H9 (cell line): ENCODE results near the gene NUP43. TPM values are rescaled to one million over a fixed set of nuclear protein-coding genes. Genes with fewer than 3 reads are reported as not detected.

Experiments used
- DNase-seq: peaks from one replicate; pipeline ENCODE4 v3.0.0-alpha.2; 2017
- H2AFZ ChIP-seq: one replicate; pipeline ENCODE4 v1.6.1; 2013; ENCODE audit warnings: mild to moderate bottlenecking, low read length, control low read depth, moderate library complexity
- H2AK5ac ChIP-seq: 2 replicates; pipeline ENCODE4 v1.6.1; 2013; ENCODE audit warnings: low read length, control low read depth, mixed read lengths; ENCODE audit not compliant: insufficient read length
- H2BK120ac ChIP-seq: one replicate; pipeline ENCODE4 v1.6.1; 2013; ENCODE audit warnings: low read depth, mild to moderate bottlenecking, low read length, control low read depth, inconsistent platforms; ENCODE audit not compliant: poor library complexity, severe bottlenecking
- H2BK12ac ChIP-seq: 2 replicates; pipeline ENCODE4 v1.6.1; 2013; ENCODE audit warnings: low read length, control low read depth, mixed read lengths, low read depth; ENCODE audit not compliant: insufficient read length
- H2BK15ac ChIP-seq: 2 replicates; pipeline ENCODE4 v1.6.1; 2013; ENCODE audit warnings: low read depth, low read length, control low read depth
- H2BK20ac ChIP-seq: one replicate; pipeline ENCODE4 v1.6.1; 2013; ENCODE audit warnings: low read depth, mild to moderate bottlenecking, low read length, control low read depth, inconsistent platforms; ENCODE audit not compliant: poor library complexity, severe bottlenecking
- H2BK5ac ChIP-seq: 2 replicates; pipeline ENCODE4 v1.6.1; 2013; ENCODE audit warnings: low read length, control low read depth, mixed read lengths; ENCODE audit not compliant: insufficient read length
- H3K14ac ChIP-seq: 2 replicates; pipeline ENCODE4 v1.6.1; 2013; ENCODE audit warnings: low read length, control low read depth; ENCODE audit not compliant: insufficient read depth
- H3K18ac ChIP-seq: 2 replicates; pipeline ENCODE4 v1.6.1; 2013; ENCODE audit warnings: low read depth, mild to moderate bottlenecking, mixed read lengths, low read length, control low read depth; ENCODE audit not compliant: insufficient read length
- H3K23ac ChIP-seq: 2 replicates; pipeline ENCODE4 v1.6.1; 2013; ENCODE audit warnings: low read length, control low read depth, mixed read lengths, low read depth; ENCODE audit not compliant: insufficient read length
- H3K23me2 ChIP-seq: 2 replicates; pipeline ENCODE4 v1.6.1; 2013; ENCODE audit warnings: low read depth, mild to moderate bottlenecking, mixed read lengths, low read length, control low read depth; ENCODE audit not compliant: insufficient read length, poor library complexity, severe bottlenecking
- H3K27ac ChIP-seq: 2 replicates; pipeline ENCODE4 v1.5.1; 2013; ENCODE audit warnings: low read length, control low read depth, mixed read lengths, low read depth; ENCODE audit not compliant: insufficient read length
- H3K27me3 ChIP-seq: 2 replicates; pipeline ENCODE4 v1.6.1; 2013; ENCODE audit warnings: low read length, control low read depth, inconsistent platforms; ENCODE audit not compliant: insufficient read depth
- H3K4ac ChIP-seq: 2 replicates; pipeline ENCODE4 v1.6.1; 2013; ENCODE audit warnings: low read depth, mild to moderate bottlenecking, control low read depth, inconsistent platforms, low read length, moderate library complexity
- H3K4me1 ChIP-seq: 2 replicates; pipeline ENCODE4 v1.6.1; 2013; ENCODE audit warnings: low read length, control low read depth, inconsistent platforms; ENCODE audit not compliant: insufficient read depth
- H3K4me2 ChIP-seq: 2 replicates; pipeline ENCODE4 v1.6.1; 2013; ENCODE audit warnings: low read length, control low read depth, mixed read lengths; ENCODE audit not compliant: insufficient read length, insufficient read depth
- H3K56ac ChIP-seq: 2 replicates; pipeline ENCODE4 v1.6.1; 2013; ENCODE audit warnings: low read depth, mild to moderate bottlenecking, mixed read lengths, low read length, control low read depth; ENCODE audit not compliant: insufficient read length
- H3K79me1 ChIP-seq: 2 replicates; pipeline ENCODE4 v1.6.1; 2013; ENCODE audit warnings: low read depth, mild to moderate bottlenecking, moderate library complexity, low read length, control low read depth, inconsistent platforms; ENCODE audit not compliant: insufficient read depth, poor library complexity, severe bottlenecking
- H3K79me2 ChIP-seq: 2 replicates; pipeline ENCODE4 v1.6.1; 2013; ENCODE audit warnings: low read length, control low read depth, inconsistent platforms; ENCODE audit not compliant: insufficient read depth
- H3K9ac ChIP-seq: 2 replicates; pipeline ENCODE4 v1.6.1; 2013; ENCODE audit warnings: low read length, control low read depth, mixed read lengths; ENCODE audit not compliant: insufficient read length; ENCODE audit errors: extremely low read depth
- H3K9me3 ChIP-seq: one replicate; pipeline ENCODE4 v1.6.1; 2013; ENCODE audit warnings: low read depth, low read length, inconsistent platforms; ENCODE audit not compliant: control insufficient read depth
- H3T11ph ChIP-seq: one replicate; pipeline ENCODE4 v1.6.1; 2013; ENCODE audit warnings: mild to moderate bottlenecking, low read length, control low read depth, inconsistent platforms
- H4K20me1 ChIP-seq: one replicate; pipeline ENCODE4 v1.6.1; 2013; ENCODE audit not compliant: control insufficient read depth, insufficient read length, insufficient read depth
- H4K5ac ChIP-seq: 2 replicates; pipeline ENCODE4 v1.6.1; 2013; ENCODE audit warnings: low read depth, mild to moderate bottlenecking, mixed read lengths, low read length, control low read depth; ENCODE audit not compliant: insufficient read length
- H4K8ac ChIP-seq: replicated peaks from 2 replicates; pipeline ENCODE4 v1.6.1; 2013; ENCODE audit warnings: low read length, control low read depth, mixed read lengths, low read depth; ENCODE audit not compliant: insufficient read length
- H4K91ac ChIP-seq: 2 replicates; pipeline ENCODE4 v1.6.1; 2013; ENCODE audit warnings: low read depth, mild to moderate bottlenecking, moderate library complexity, mixed read lengths, low read length, control low read depth; ENCODE audit not compliant: insufficient read length
- H3K27ac Mint-ChIP-seq, 3 experiments: 2 replicates in 2 of 3; 3 replicates in 1 of 3; pipeline ENCODE4 v1.8.0; 2020 to 2021; ENCODE audit warnings: mixed read lengths in 3 of 3, mild to moderate bottlenecking in 1 of 3, moderate library complexity in 1 of 3
- H3K27me3 Mint-ChIP-seq: 2 replicates; pipeline ENCODE4 v1.8.0; 2021; ENCODE audit warnings: low read depth, mild to moderate bottlenecking, moderate library complexity, mixed read lengths
- H3K36me3 Mint-ChIP-seq, 3 experiments: 2 replicates in 2 of 3; 3 replicates in 1 of 3; pipeline ENCODE4 v1.8.0; 2020 to 2021; ENCODE audit warnings: low read depth in 3 of 3, mixed read lengths in 3 of 3; ENCODE audit not compliant: insufficient read depth in 1 of 3
- H3K4me1 Mint-ChIP-seq, 2 experiments: 2 replicates each; pipeline ENCODE4 v1.8.0; 2020; ENCODE audit warnings: mixed read lengths in 2 of 2
- H3K4me3 Mint-ChIP-seq, 2 experiments: 2 replicates in 1 of 2; 3 replicates in 1 of 2; pipeline ENCODE4 v1.8.0; 2020 to 2021; ENCODE audit warnings: mild to moderate bottlenecking in 2 of 2, mixed read lengths in 2 of 2, moderate library complexity in 1 of 2
- H3K9me3 Mint-ChIP-seq, 2 experiments: 2 replicates in 1 of 2; 3 replicates in 1 of 2; pipeline ENCODE4 v1.8.0; 2020; ENCODE audit warnings: mild to moderate bottlenecking in 2 of 2, mixed read lengths in 2 of 2, moderate library complexity in 1 of 2
- CTCF ChIP-seq: fragments of 200-600 bp; sonication (generic); conservative IDR thresholded peaks from 3 replicates; pipeline ENCODE4 v1.8.0; 2021; ENCODE audit warnings: antibody characterized with exemption, mild to moderate bottlenecking
- WGBS: extraction: QIAGEN DNeasy Blood & Tissue Kit; methylation state at CpG from one replicate; pipeline ENCODE4 v1.1.7; 2013; ENCODE audit warnings: missing lambda C conversion rate, low lambda C conversion rate, mixed read lengths; ENCODE audit not compliant: insufficient read length; ENCODE audit errors: extremely low coverage; 5-methylcytosine and 5-hydroxymethylcytosine counted together
- total RNA-seq: library from RNA; stranded (reverse); gene quantifications from 2 replicates; pipeline ENCODE4 v1.2.1, GENCODE V29; 2021

Gene NUP43
- total RNA-seq, 1 experiment from 2014 or later = 92.1 TPM

- Histone ChIP-seq H3K27ac (no peak overlapping the region), H2BK12ac (no peak overlapping the region), H3K4me1 (no peaks in the 10 kb centered on the region), H4K8ac (no peak overlapping the region), H3K4me2 (no peak overlapping the region), H4K5ac (no peak overlapping the region), H3K9ac (no peak overlapping the region), H3K4ac (no peak overlapping the region), H3K79me1 (no peaks in the 10 kb centered on the region), H3K18ac (no peak overlapping the region), H4K20me1 (no peaks in the 10 kb centered on the region), H2AK5ac (no peak overlapping the region), H2BK20ac (no peak overlapping the region), H4K91ac (no peak overlapping the region), H3K27me3 (no peaks in the 10 kb centered on the region), H3T11ph (no peak overlapping the region), H2BK15ac (no peak overlapping the region), H3K23me2 (no peaks in the 10 kb centered on the region), H3K79me2 (no peaks in the 10 kb centered on the region), H2BK120ac (no peak overlapping the region), H3K56ac (no peak overlapping the region), H3K14ac (no peak overlapping the region), H2BK5ac (no peak overlapping the region), H2AFZ (no peak overlapping the region), H3K9me3 (no peaks in the 10 kb centered on the region), H3K23ac (no peak overlapping the region)
- Mint-ChIP-seq H3K9me3 (no peaks in the 10 kb centered on the region), H3K4me3 (no peak overlapping the region), H3K4me1 (no peaks in the 10 kb centered on the region), H3K27me3 (no peaks in the 10 kb centered on the region), H3K27ac (no peak overlapping the region), H3K36me3 (peaks cover 17 to 81% (median 58%) of the 10 kb centered on the region in 3 experiments; a peak in 6 of 7 replicates)
- DNase-seq = no peak
- WGBS = no CpG with 5 or more reads among the region's 2 CpGs
- TF ChIP-seq CTCF = no peak
Measured at GRCh38 chr6:149733089-149733720, 13.1 kb downstream of the NUP43 start.
